ENCODE results near the gene DMD.

Gene DMD

GRCh38 chrX:33041141-33041540 lies 170.2 kb downstream of the DMD start:
- DNase-seq (ENCODE audit: low read depth in 2 of 2) = no peak

GRCh38 chrX:33032700-33033099 lies 178.6 kb downstream of the DMD start:
- no peak for DNase-seq (ENCODE audit: low read depth in 2 of 2)

GRCh38 chrX:33014949-33015348 lies 196.4 kb downstream of the DMD start:
- DNase-seq (ENCODE audit: low read depth in 2 of 2) = no peak

GRCh38 chrX:33014086-33014485 lies 197.3 kb downstream of the DMD start:
- DNase-seq (ENCODE audit: low read depth in 2 of 2) = no peak

GRCh38 chrX:33001107-33001506 lies 210.2 kb downstream of the DMD start:
- no peak for DNase-seq (ENCODE audit: low read depth in 2 of 2)

- DNase-seq (ENCODE audit: low read depth in 2 of 2) = no peak
Observed at GRCh38 chrX:32998776-32999175, 212.6 kb downstream of the DMD start.

GRCh38 chrX:32995427-32995826 lies 215.9 kb downstream of the DMD start:
- DNase-seq (ENCODE audit: low read depth in 2 of 2) = no peak

- no peak for DNase-seq (ENCODE audit: low read depth in 2 of 2)
Observed at GRCh38 chrX:32987142-32987541, 224.2 kb downstream of the DMD start.

- no peak for DNase-seq (ENCODE audit: low read depth in 2 of 2)
Observed at GRCh38 chrX:32985544-32985943, 225.8 kb downstream of the DMD start.

- no peak for DNase-seq (ENCODE audit: low read depth in 2 of 2)
Observed at GRCh38 chrX:32966821-32967355, 244.5 kb downstream of the DMD start.

- DNase-seq (ENCODE audit: low read depth in 2 of 2) = no peak
Observed at GRCh38 chrX:32954125-32954524, 257.2 kb downstream of the DMD start.

GRCh38 chrX:32948130-32948529 lies 263.2 kb downstream of the DMD start:
- no peak for DNase-seq (ENCODE audit: low read depth in 2 of 2)

- DNase-seq (ENCODE audit: low read depth in 2 of 2) = no peak
Observed at GRCh38 chrX:32937043-32937442, 274.3 kb downstream of the DMD start.

GRCh38 chrX:32933548-32933947 lies 277.8 kb downstream of the DMD start:
- DNase-seq (ENCODE audit: low read depth in 2 of 2) = no peak

- no peak for DNase-seq (ENCODE audit: low read depth in 2 of 2)
Observed at GRCh38 chrX:32929040-32929439, 282.3 kb downstream of the DMD start.

GRCh38 chrX:32896088-32896487 lies 315.3 kb downstream of the DMD start:
- DNase-seq (ENCODE audit: low read depth in 2 of 2) = no peak

- DNase-seq (ENCODE audit: low read depth in 2 of 2) = no peak
Observed at GRCh38 chrX:32894679-32895078, 316.7 kb downstream of the DMD start.

GRCh38 chrX:32893751-32894150 lies 317.6 kb downstream of the DMD start:
- no peak for DNase-seq (ENCODE audit: low read depth in 2 of 2)

- no peak for DNase-seq (ENCODE audit: low read depth in 2 of 2)
Observed at GRCh38 chrX:32877592-32877991, 333.8 kb downstream of the DMD start.

- no peak for DNase-seq (ENCODE audit: low read depth in 2 of 2)
Observed at GRCh38 chrX:32874839-32875238, 336.5 kb downstream of the DMD start.

GRCh38 chrX:32873786-32874185 lies 337.6 kb downstream of the DMD start:
- DNase-seq (ENCODE audit: low read depth in 2 of 2) = no peak

GRCh38 chrX:32871636-32872035 lies 339.7 kb downstream of the DMD start:
- no peak for DNase-seq (ENCODE audit: low read depth in 2 of 2)

- DNase-seq (ENCODE audit: low read depth in 2 of 2) = no peak
Observed at GRCh38 chrX:32868524-32868895, 342.8 kb downstream of the DMD start.

GRCh38 chrX:32867781-32868523 lies 343.4 kb downstream of the DMD start:
- DNase-seq (ENCODE audit: low read depth in 2 of 2) = no peak
